ENCODE results near the gene GON4L. TPM values are rescaled to one million over a fixed set of nuclear protein-coding genes. Genes with fewer than 3 reads are reported as not detected.

Gene GON4L
- total RNA-seq, 1 donor from 2014 or later = 82.8 TPM

DNA sequence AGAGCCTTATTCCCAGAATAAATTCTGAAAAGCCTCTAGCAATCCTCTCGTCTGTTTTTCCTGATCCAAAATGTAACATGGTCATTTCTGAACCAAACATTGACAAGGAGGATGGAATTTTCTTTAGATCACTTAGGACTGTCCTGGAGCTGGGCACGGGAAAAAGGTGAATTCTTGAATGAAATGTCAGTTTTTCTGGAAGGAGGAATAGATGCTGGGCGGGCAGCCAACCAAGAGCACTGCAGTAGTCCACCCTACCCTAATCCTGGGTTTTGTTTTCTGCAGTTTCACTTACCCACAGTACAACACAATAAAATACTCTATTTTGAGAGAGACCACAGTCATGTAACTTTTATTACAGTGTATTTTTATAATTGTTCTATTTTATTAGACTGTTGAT lies 33.2 kb upstream of the GON4L start:
- H3K27me3 Mint-ChIP-seq (ENCODE audit: unreplicated experiment) = peaks cover 5% of the 10 kb centered on the region
- H3K27ac Mint-ChIP-seq (ENCODE audit: unreplicated experiment) = no peak overlapping the region
- TF ChIP-seq, protein P1, sequence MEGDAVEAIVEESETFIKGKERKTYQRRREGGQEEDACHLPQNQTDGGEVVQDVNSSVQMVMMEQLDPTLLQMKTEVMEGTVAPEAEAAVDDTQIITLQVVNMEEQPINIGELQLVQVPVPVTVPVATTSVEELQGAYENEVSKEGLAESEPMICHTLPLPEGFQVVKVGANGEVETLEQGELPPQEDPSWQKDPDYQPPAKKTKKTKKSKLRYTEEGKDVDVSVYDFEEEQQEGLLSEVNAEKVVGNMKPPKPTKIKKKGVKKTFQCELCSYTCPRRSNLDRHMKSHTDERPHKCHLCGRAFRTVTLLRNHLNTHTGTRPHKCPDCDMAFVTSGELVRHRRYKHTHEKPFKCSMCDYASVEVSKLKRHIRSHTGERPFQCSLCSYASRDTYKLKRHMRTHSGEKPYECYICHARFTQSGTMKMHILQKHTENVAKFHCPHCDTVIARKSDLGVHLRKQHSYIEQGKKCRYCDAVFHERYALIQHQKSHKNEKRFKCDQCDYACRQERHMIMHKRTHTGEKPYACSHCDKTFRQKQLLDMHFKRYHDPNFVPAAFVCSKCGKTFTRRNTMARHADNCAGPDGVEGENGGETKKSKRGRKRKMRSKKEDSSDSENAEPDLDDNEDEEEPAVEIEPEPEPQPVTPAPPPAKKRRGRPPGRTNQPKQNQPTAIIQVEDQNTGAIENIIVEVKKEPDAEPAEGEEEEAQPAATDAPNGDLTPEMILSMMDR (IDR thresholded peaks at IDR 0.05; ENCODE audit: partially characterized antibody, unreplicated experiment) = no peak
- no peaks in the 10 kb centered on the region for H3K4me1 Mint-ChIP-seq (ENCODE audit: low read depth, unreplicated experiment)
- DNase-seq = no peak
- peaks cover 2% of the 10 kb centered on the region for H3K9me3 Mint-ChIP-seq (ENCODE audit: unreplicated experiment)
- H3K36me3 Mint-ChIP-seq (ENCODE audit: unreplicated experiment) = no peaks in the 10 kb centered on the region
- H3K4me3 Mint-ChIP-seq (ENCODE audit: unreplicated experiment) = no peak overlapping the region

- H3K27ac Mint-ChIP-seq (ENCODE audit: unreplicated experiment) = no peak overlapping the region
- H3K36me3 Mint-ChIP-seq (ENCODE audit: unreplicated experiment) = no peaks in the 10 kb centered on the region
- no peaks in the 10 kb centered on the region for H3K4me1 Mint-ChIP-seq (ENCODE audit: low read depth, unreplicated experiment)
- TF ChIP-seq, protein P1 (IDR thresholded peaks at IDR 0.05; ENCODE audit: partially characterized antibody, unreplicated experiment) = no peak
- peaks cover 2% of the 10 kb centered on the region for H3K9me3 Mint-ChIP-seq (ENCODE audit: unreplicated experiment)
- no peak overlapping the region for H3K4me3 Mint-ChIP-seq (ENCODE audit: unreplicated experiment)
- H3K27me3 Mint-ChIP-seq (ENCODE audit: unreplicated experiment) = peaks cover 5% of the 10 kb centered on the region
- no peak for DNase-seq
These were observed 32.6 kb upstream of the GON4L start for GRCh38 chr1:155889566-155889965.

DNA sequence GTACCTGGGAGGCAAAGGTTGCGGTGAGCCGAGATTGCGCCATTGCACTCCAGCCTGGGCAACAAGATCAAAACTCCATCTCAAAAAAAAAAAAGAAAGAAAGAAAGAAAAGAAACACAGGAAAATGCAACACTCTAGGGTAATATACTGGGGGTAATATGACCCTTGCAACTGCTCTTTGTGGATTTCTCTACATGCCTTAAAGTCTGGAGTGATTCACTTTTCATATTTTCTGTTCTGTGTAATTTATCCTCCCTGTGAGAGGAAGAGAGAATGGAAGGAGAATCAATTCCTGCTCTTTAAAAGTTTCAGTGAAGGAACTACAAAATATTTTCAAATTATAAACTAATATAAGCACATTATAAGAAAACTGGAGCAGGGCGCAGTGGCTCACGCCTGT lies 31.5 kb upstream of the GON4L start:
- peaks cover 5% of the 10 kb centered on the region for H3K9me3 Mint-ChIP-seq (ENCODE audit: unreplicated experiment)
- H3K36me3 Mint-ChIP-seq (ENCODE audit: unreplicated experiment) = no peaks in the 10 kb centered on the region
- H3K27ac Mint-ChIP-seq (ENCODE audit: unreplicated experiment) = no peak overlapping the region
- TF ChIP-seq, protein P1 (IDR thresholded peaks at IDR 0.05; ENCODE audit: partially characterized antibody, unreplicated experiment) = no peak
- no peak overlapping the region for H3K4me3 Mint-ChIP-seq (ENCODE audit: unreplicated experiment)
- H3K4me1 Mint-ChIP-seq (ENCODE audit: low read depth, unreplicated experiment) = no peaks in the 10 kb centered on the region
- DNase-seq = no peak
- peaks cover 5% of the 10 kb centered on the region for H3K27me3 Mint-ChIP-seq (ENCODE audit: unreplicated experiment)

- TF ChIP-seq, protein P1 (IDR thresholded peaks at IDR 0.05; ENCODE audit: partially characterized antibody, unreplicated experiment) = no peak
- Mint-ChIP-seq H3K9me3 (ENCODE audit: unreplicated experiment) (peaks cover 5% of the 10 kb centered on the region), H3K4me1 (ENCODE audit: low read depth, unreplicated experiment) (no peaks in the 10 kb centered on the region), H3K27me3 (ENCODE audit: unreplicated experiment) (peaks cover 7% of the 10 kb centered on the region), H3K36me3 (ENCODE audit: unreplicated experiment) (peaks cover 5% of the 10 kb centered on the region), H3K27ac (ENCODE audit: unreplicated experiment) (no peak overlapping the region), H3K4me3 (ENCODE audit: unreplicated experiment) (no peak overlapping the region)
- no peak for DNase-seq
These were observed 28.0 kb upstream of the GON4L start for GRCh38 chr1:155884982-155885381.

DNA sequence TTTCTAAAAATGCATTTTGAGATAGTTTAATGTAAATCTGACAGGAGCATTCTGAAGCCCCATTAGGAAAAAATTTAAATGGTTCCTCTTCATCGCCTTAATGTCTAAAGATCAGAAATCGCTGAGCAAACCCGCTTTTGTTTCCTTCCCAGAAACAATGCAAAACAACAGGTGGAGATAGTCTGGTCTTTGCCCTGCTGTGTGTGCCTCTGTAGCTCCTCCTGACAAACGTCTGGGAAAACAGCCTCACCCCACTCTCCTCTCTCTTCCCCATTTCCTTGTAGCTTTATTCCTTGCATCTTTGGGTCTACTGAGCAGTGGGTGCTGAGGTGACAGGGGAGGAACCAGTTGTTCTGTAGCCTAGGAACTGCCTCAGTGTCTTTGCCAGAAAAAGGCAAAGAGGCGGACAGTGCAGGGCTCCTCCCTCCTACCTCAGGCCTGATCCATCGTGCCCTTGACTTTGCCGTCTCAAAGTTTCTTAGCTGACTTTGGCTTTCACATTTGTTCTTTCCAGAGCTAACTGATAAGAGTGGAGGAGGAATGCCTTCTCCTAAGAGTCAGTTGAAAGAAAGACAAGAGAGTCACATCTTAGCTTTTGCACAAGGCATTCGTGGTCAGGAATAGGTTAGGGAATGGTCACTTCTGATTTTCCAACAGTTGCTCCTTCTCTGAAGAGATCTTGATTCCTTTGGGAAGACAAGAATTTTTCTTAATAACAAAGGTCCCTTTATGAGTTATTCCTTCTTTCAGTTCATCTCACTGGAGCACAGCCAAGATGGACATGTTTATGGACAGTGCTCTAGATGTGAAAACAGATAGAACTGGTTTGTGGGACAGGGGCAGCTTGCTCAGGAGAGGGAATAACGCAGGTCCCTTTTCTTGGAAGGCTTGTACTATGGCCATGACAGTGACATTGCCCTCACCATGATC lies 27.3 kb upstream of the GON4L start:
- H3K4me3 Mint-ChIP-seq (ENCODE audit: unreplicated experiment) = no peak overlapping the region
- H3K4me1 Mint-ChIP-seq (ENCODE audit: low read depth, unreplicated experiment) = peaks cover 4% of the 10 kb centered on the region
- peak overlapping the region; percentile 8 for H3K27ac Mint-ChIP-seq (ENCODE audit: unreplicated experiment)
- DNase-seq = no peak
- H3K36me3 Mint-ChIP-seq (ENCODE audit: unreplicated experiment) = peaks cover 5% of the 10 kb centered on the region
- H3K27me3 Mint-ChIP-seq (ENCODE audit: unreplicated experiment) = peaks cover 7% of the 10 kb centered on the region
- peaks cover 7% of the 10 kb centered on the region for H3K9me3 Mint-ChIP-seq (ENCODE audit: unreplicated experiment)
- TF ChIP-seq, protein P1 (IDR thresholded peaks at IDR 0.05; ENCODE audit: partially characterized antibody, unreplicated experiment) = no peak
